Parathyroid adenoma (tissue), 2 donors: ENCODE data around the gene ZNF770.
"Not testable (repeated sequence)": the region's sequence is repeated elsewhere in the genome, so short reads cannot be mapped to it uniquely, and the experiment has no call there.

Experiments used
- H2AFZ ChIP-seq: fragments of 300-600 bp; sonication (generic); one replicate; pipeline ENCODE4 v1.7.0; 2017; ENCODE audit warnings: antibody characterized with exemption, mild to moderate bottlenecking
- H3K27ac ChIP-seq: fragments of 300-600 bp; sonication (generic); one replicate; pipeline ENCODE4 v1.7.0; 2017
- H3K27me3 ChIP-seq: fragments of 300-600 bp; sonication (generic); one replicate; pipeline ENCODE4 v1.7.0; 2017; ENCODE audit warnings: low read length; ENCODE audit not compliant: control insufficient read depth, insufficient read depth
- H3K36me3 ChIP-seq: fragments of 300-600 bp; sonication (generic); one replicate; pipeline ENCODE4 v1.7.0; 2017; ENCODE audit warnings: low read length; ENCODE audit not compliant: control insufficient read depth, insufficient read depth
- H3K4me1 ChIP-seq: fragments of 300-600 bp; sonication (generic); one replicate; pipeline ENCODE4 v1.7.0; 2017; ENCODE audit warnings: control low read depth
- H3K4me2 ChIP-seq: fragments of 300-600 bp; sonication (generic); one replicate; pipeline ENCODE4 v1.7.0; 2017; ENCODE audit warnings: low read length
- H3K4me3 ChIP-seq: fragments of 300-600 bp; sonication (generic); one replicate; pipeline ENCODE4 v1.7.0; 2017; ENCODE audit warnings: low read depth, low read length
- H3K79me2 ChIP-seq: fragments of 300-600 bp; sonication (generic); one replicate; pipeline ENCODE4 v1.7.0; 2017; ENCODE audit warnings: control low read depth
- H3K9ac ChIP-seq: fragments of 300-600 bp; sonication (generic); one replicate; pipeline ENCODE4 v1.7.0; 2017; ENCODE audit warnings: mild to moderate bottlenecking
- H3K9me3 ChIP-seq: fragments of 300-600 bp; sonication (generic); one replicate; pipeline ENCODE4 v1.7.0; 2017; ENCODE audit warnings: low read length; ENCODE audit not compliant: control insufficient read depth
- CTCF ChIP-seq: fragments of 300-600 bp; sonication (generic); IDR thresholded peaks from one replicate; pipeline ENCODE4 v1.7.0; 2017; ENCODE audit warnings: antibody characterized with exemption, mild to moderate bottlenecking
- donor health status: primary hyperparathyroidism.

ZNF770 gene

DNA sequence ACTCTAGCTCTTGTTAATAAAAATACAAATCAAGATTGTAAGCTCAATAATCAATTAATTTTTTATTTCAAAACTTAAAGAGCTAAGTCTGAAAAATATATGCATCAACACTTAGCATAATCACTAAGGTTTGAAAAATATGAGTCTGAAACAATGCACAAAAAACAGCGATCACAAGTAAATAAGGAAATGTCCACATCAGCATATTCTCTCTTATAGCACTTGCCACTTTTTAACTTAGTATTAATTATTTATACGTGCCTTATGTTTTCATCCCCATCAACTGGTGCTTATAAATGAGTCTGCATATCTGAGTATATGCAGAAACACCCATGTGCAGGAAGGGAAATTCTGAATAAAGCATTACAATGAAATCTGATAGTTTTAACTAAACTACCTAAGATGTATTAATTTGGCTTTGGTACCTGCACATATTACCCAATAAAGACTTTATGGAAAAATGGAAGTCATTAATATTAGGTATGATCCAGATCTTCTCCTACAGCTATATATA lies 46.8 kb downstream of the ZNF770 start:
- Histone ChIP-seq H3K4me1 (no peaks in the 10 kb centered on the region), H2AFZ (no peak overlapping the region), H3K27ac (no peak overlapping the region), H3K79me2 (no peaks in the 10 kb centered on the region), H3K4me3 (no peak overlapping the region), H3K9ac (no peak overlapping the region), H3K4me2 (no peak overlapping the region), H3K27me3 (no peaks in the 10 kb centered on the region), H3K36me3 (no peaks in the 10 kb centered on the region), H3K9me3 (no peaks in the 10 kb centered on the region)
- TF ChIP-seq CTCF: no peak

GRCh38 chr15:34933432-34933975 lies 54.6 kb downstream of the ZNF770 start:
- Histone ChIP-seq H3K79me2 (no peaks in the 10 kb centered on the region), H3K4me3 (no peak overlapping the region), H3K9me3 (no peaks in the 10 kb centered on the region), H2AFZ (no peak overlapping the region), H3K9ac (no peak overlapping the region), H3K27ac (no peak overlapping the region), H3K4me1 (no peaks in the 10 kb centered on the region), H3K27me3 (no peaks in the 10 kb centered on the region), H3K4me2 (no peak overlapping the region), H3K36me3 (no peaks in the 10 kb centered on the region)
- TF ChIP-seq CTCF: no peak

GRCh38 chr15:34928349-34928748 lies 59.7 kb downstream of the ZNF770 start:
- not testable (repeated sequence) for H3K79me2 ChIP-seq, H3K4me1 ChIP-seq, H3K9me3 ChIP-seq, H3K9ac ChIP-seq, H3K36me3 ChIP-seq, H2AFZ ChIP-seq, H3K4me3 ChIP-seq, H3K4me2 ChIP-seq, H3K27ac ChIP-seq, H3K27me3 ChIP-seq
